Measurements from ENCODE around the gene PAK1.

PAK1 gene

DNA sequence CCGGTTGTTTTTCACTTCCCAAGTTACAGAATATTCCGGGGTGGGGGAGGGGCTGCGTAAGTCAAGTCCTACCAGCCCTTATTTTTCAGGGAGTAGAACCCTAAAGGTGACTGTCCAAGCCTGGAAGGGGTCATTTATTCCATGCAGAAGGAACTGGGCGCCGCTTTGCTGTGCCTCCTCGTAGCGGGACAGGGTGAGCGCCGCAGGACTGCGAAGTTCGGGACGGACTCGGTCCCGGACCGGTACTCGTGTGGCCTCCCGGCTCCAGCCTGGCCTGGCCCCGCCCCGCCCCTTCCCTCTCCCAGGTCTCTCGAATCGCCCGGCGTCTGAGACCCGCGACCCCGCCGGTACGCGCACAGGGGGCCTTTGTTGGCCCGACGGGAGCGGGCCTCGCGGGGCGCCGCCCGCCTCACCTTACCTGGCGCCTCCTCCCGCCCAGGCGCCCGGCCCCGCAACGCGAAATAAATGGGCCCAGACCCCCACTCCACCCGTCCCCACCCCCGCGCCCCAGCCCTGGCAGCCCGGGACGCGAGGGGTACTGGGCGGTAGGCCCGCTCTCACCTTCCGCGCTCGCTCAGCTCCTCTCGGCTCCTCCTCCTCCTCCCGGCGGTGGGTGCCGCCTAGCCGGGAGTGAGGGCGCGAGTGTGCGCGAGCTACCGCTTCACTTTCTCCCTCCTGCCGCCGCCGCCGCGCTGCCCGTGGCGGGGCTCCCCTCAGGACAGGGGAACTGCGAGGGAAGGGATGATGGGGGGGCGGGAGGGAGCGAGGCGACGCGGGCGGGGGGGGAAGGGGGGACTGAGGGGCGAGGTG lies 698 bp downstream of the PAK1 start:
- DNase-seq = peak; percentile 18 to 48 (median 38)

GRCh38 chr11:77471558-77472193 lies 2.2 kb downstream of the PAK1 start:
- DNase-seq = peak in 1 of 5 experiments; percentile 9

GRCh38 chr11:77470971-77471370 lies 2.9 kb downstream of the PAK1 start:
- no peak for DNase-seq

DNA sequence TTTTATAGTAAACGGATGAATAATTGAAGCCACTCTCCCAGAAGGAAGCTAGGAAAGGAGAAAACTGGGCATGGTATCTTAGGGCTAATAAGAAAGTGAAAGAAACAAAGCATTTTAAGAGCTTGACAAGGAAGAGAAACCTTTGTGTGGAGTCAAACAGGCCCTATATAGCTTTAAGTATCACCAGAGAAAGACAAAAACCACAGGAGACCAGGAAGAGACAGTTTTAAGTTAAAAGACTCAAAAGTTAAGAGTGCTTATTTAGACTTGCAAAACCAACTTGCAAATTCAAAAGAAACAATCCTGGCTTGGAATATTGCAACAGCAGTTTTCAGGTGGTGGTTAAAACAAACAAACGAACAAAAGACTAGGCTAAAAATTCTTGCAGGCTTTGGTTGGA lies 3.4 kb downstream of the PAK1 start:
- DNase-seq = no peak

DNA sequence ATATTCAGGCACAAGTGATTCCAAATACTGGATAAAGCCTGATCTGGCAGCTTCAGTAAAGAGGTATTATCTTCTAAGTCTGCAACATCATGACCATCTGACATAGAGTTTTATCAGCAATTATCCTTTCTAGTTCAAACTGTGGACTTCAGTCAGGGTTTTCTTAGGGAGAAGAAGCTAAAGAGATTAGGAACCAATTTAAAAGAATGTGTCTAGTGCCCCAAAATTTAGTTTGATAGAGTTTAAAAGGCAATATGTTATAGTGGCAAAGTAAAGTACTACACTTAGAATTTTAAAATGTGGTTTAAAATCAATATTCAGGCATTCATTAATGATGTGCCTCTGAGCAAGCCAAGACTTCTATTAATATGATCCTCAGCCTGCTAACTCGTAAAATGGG lies 5.4 kb downstream of the PAK1 start:
- no peak for DNase-seq

DNA sequence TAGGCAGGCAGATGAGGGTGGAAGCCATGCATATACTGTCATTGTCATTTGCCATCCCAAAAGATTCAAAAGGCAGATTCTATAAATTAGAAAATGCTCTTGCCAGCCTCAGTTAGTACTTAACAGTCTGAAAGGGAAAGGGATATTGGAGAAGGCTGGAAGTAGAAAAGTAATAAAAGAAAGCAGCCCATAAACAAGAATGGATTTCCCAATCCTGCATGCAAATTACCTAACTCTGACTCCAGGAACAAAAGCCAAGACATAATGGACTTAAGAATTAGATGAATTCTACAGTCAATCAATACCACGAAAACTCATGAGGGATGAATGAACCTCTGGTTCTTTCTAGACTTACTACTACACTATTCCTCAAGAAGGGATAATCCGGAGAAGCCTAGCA lies 5.9 kb downstream of the PAK1 start:
- no peak for DNase-seq

DNA sequence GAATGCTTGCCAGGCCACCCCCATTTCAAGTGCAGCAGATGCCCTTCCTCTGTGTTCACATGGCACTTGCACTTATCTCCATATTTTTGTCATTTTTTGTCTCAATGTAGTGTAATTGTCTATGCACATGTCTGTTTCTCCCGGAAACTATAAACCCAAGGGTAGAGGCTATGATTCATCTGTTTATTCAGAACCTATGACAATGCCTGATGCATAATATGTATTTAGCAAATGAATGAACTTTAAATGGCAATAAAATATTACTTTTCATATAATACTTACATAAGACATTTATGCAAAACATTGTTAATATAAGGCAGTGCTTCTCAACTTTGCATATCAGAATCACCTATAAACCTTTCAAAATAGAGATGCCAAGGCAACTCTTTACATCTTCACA lies 6.7 kb downstream of the PAK1 start:
- DNase-seq = no peak

DNA sequence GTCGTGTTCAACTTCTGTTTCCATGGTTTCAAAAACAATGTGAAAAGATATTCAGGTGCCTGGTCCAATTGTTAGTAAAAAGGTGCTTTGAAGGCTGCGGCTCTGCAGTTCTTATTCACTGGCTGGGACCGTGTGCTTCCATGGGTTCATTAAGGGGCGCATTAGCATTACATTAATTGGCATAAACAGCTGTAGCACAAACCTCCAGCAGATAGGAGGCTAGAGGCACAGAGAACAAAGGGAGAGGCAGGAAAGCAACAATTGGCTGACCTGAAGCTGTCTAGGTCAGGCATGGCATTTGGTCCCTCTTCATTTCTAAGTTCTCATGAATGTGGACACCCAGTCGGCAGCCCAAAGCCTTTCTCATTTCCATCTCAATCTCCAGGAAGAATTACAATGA lies 16.6 kb downstream of the PAK1 start:
- no peak for DNase-seq

GRCh38 chr11:77455740-77456139 lies 18.2 kb downstream of the PAK1 start:
- DNase-seq = no peak

DNA sequence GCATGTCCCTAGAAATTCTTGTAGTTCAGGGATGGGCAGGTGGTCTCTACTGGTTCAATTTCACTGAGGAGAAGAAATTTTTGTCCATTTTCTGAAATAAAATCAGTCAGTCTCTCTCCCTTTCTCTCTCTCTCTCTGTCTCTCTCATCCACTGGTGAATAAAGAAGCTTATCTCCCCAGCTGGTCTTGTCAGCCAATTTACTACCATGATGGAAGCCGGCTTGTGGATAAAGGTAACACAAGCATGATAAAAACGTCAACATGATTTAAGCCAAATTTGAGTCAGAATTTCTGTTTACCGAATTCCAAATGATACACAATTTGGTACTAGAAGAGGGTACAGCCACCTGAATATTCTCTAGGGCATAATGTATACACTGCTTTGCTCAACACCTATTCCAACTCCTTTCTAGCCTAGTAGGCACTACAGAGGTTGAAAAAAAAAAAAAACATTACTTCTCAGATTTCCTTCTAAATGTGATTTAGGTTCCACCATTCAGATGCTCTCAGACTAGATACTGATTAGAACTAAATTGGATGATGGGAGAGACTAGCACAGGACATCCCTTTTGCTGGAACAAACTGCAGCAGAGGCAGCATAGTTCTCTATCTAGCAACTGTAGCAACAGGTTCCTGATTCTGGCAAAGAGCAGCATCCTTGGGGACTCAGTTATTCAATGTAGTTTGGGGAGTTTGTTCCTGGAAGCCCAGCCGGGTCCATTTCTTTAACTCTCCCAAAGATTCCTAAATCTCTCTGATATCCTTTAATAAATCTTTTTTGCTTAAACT lies 18.8 kb downstream of the PAK1 start:
- no peak for DNase-seq

- DNase-seq = no peak
Measured at GRCh38 chr11:77450227-77450626, 23.7 kb downstream of the PAK1 start.

- no peak for DNase-seq
Measured at GRCh38 chr11:77449784-77450183, 24.1 kb downstream of the PAK1 start.

DNA sequence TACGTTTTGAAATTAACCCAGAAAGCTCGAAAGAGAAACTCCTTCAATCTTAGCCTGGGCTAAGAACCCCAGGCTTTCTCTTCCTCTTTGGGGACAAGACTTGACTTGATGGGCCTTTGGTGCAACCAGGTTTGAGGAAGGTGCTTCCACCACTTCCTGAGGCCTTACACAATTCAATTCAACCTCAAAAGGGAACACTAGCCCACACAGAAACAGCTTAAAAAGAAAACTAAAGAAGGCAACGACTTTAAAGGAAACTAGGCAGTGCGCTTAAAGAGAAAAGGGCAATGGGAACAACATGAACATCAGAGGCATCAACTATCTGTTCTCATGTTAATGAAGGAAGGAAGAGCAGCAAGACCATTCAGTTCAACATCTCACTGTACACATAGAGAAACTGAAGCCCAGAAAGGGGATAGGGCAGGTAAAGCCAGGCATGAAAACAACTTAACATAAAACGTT lies 24.8 kb downstream of the PAK1 start:
- DNase-seq = no peak

DNA sequence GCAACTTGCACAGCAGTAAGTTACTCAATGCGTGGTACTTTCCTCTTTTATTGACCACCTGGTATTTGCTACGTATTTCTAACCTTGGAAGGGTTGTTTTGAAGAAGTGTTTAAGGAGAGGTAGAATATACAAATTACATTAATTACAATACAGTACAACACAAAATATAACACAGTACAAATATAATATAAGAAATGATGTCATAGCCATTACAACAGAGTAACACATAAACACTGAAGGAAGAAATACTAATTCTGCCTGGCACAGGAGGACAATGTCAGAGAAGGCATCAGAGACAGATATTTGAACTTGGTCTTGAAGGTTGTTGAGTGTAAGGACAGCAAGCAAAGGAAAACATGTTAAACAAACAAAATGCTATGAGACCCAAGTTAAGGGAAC lies 25.6 kb downstream of the PAK1 start:
- no peak for DNase-seq

DNA sequence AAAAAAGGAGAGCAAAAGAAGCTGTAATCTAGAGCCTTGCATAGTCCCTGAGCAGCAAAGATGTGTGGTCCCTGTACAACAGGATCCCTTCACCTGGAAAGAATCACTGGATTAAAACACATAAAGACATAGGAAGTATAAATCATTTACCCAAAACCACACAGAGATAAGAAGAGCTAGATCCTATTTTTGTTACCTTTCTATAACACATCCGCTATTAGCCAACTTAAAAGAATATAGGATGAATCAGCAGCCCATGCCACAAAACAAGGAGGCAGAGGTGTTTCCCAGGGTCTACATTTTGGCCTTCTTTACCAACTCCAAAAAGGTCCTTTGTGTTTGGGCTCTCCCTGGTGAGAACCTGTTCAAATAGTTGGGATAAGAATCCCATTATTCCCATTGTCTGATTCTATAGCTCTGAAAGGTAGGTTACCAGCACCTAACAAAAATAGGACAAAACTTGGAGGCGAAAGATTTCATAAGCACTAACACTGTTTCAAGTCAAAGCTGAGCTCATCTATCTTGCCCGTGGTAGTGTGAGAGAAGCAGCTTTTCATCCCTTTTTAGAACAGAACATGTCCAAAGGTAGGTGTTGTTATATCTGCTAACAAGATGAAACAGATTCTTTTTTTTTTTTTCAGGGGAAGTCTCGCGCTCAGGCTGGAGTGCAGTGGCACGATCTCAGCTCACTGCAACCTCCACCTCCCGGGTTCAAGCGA lies 26.8 kb downstream of the PAK1 start:
- no peak for DNase-seq

- DNase-seq = no peak
Measured at GRCh38 chr11:77444261-77444660, 29.6 kb downstream of the PAK1 start.

DNA sequence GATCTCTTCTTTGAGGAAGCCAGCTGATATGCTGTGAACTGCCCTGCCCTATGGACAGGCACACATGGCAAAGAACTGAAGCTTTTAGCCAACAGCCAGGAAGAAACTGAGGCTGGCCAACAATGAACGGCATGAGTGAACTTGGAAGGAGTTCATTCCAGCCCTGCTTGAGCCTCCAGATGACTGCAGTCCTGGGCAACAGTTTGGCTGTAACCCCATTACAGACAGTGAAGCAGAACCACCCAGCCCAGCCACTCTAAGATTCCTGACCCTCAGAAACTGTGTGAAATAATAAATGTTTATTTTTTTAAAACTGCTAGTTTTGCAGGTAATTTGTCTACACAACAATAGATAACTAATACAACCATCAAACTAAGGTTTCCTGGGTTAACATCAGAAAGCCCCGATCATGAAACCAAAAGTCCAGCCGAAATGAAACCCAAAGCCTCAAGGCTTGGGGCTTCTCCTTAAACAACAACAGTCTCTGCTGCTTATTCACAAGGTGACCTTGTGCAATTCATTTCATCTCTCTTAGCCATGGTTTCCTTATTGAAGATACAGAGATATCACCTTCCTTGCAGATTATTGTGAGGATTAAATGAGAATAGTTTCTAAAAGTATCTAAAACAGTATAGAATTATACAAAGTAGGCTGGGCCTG lies 31.4 kb downstream of the PAK1 start:
- DNase-seq = no peak

GRCh38 chr11:77441426-77441825 lies 32.5 kb downstream of the PAK1 start:
- DNase-seq = no peak

DNA sequence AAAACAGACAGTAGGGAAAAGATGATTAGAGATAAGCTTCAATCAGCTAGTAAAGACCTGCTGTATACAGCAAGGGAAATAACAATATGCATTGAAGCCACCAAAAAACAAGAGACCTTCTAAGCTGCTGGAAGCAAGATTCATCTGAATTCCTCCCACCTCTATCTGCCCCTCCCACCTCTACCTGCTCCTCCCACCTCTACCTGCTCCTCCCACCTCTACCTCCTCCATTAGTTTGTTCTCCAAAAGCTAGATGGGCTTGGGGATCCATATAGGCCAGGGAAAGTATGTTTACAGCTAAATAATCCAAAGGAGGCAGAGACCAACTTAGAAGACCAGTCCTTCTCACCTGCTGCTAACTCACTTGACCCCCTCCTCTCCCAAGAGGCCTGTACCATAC lies 33.2 kb downstream of the PAK1 start:
- no peak for DNase-seq

DNA sequence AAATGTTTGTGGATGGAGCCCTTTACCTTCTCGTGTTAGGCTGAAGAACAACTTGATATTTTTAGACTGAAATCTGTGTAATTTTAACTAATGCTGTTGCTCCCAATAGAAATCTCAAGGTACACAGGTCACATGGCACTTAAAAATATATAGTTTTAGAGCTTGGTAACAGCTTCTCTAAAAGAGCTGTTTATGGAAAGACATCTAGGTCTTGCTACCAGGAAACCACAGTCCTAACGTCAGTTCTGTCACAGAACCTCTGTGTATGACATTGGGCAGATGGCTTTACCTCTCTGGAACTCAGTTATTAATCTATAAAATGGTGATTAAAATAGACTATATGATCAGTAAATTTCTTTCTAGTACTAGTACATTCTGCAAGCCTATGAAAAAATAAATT lies 35.4 kb downstream of the PAK1 start:
- no peak for DNase-seq

- no peak for DNase-seq
Measured at GRCh38 chr11:77436969-77437368, 36.9 kb downstream of the PAK1 start.

GRCh38 chr11:77436506-77436905 lies 37.4 kb downstream of the PAK1 start:
- no peak for DNase-seq
